Measurements from ENCODE around the gene DLGAP4. TPM values are rescaled to one million over a fixed set of nuclear protein-coding genes. Genes with fewer than 3 reads are reported as not detected.

The DLGAP4 gene
- total and polyA plus RNA-seq, 3 experiments from 2014 or later = 15.5 to 19.3 (median 19.1) TPM

GRCh38 chr20:36314734-36315544 lies 8.8 kb downstream of the DLGAP4 start:
- Mint-ChIP-seq H3K4me3 (no peak overlapping the region), H3K36me3 (peaks cover 0 to 2% (median 0%) of the 10 kb centered on the region in 3 donors), H3K4me1 (no peaks in the 10 kb centered on the region), H3K9me3 (no peaks in the 10 kb centered on the region), H3K27me3 (peaks cover 23 to 31% of the 10 kb centered on the region in 2 donors), H3K27ac (peak overlapping the region in 2 of 8 donors; percentile 35 to 44)
- no peaks in the 10 kb centered on the region for H3K36me3 ChIP-seq (ENCODE audit: insufficient read depth, low read length)
- no peak overlapping the region for H3K4me3 ChIP-seq (ENCODE audit: low read length)
- H3K4me1 ChIP-seq (ENCODE audit: insufficient read depth, low read length) = no peaks in the 10 kb centered on the region
- DNase-seq = peak in 1 of 5 donors; percentile 27
- H3K27me3 ChIP-seq (ENCODE audit: insufficient read depth, low read length, poor library complexity, severe bottlenecking) = peaks cover 5% of the 10 kb centered on the region
- CTCF ChIA-PET = no interaction called here
- no peak overlapping the region for H3K27ac ChIP-seq (ENCODE audit: low read depth, low read length)
- no peaks in the 10 kb centered on the region for H3K9me3 ChIP-seq (ENCODE audit: low read length)
- POLR2A ChIA-PET = no interaction called here

- no peaks in the 10 kb centered on the region for H3K9me3 ChIP-seq (ENCODE audit: low read length)
- peaks cover 0 to 2% (median 0%) of the 10 kb centered on the region in 3 donors for H3K36me3 Mint-ChIP-seq
- ChIA-PET CTCF (no interaction called here), POLR2A (no interaction called here)
- H3K27ac Mint-ChIP-seq = no peak overlapping the region
- H3K4me1 ChIP-seq (ENCODE audit: insufficient read depth, low read length) = no peaks in the 10 kb centered on the region
- H3K27ac ChIP-seq (ENCODE audit: low read depth, low read length) = no peak overlapping the region
- DNase-seq = no peak
- H3K4me3 Mint-ChIP-seq = no peak overlapping the region
- H3K36me3 ChIP-seq (ENCODE audit: insufficient read depth, low read length) = no peaks in the 10 kb centered on the region
- no peaks in the 10 kb centered on the region for H3K4me1 Mint-ChIP-seq
- H3K9me3 Mint-ChIP-seq = no peaks in the 10 kb centered on the region
- H3K4me3 ChIP-seq (ENCODE audit: low read length) = no peak overlapping the region
- peaks cover 21 to 27% of the 10 kb centered on the region in 2 donors for H3K27me3 Mint-ChIP-seq
- peaks cover 5% of the 10 kb centered on the region for H3K27me3 ChIP-seq (ENCODE audit: insufficient read depth, low read length, poor library complexity, severe bottlenecking)
Observed at GRCh38 chr20:36315545-36316351, 9.6 kb downstream of the DLGAP4 start.

GRCh38 chr20:36317675-36318074 lies 11.5 kb downstream of the DLGAP4 start:
- ChIA-PET CTCF (interaction anchor here (0.6 to 0.7 kb wide), 2 partner anchors 10 to 288 kb away, joined by 3 read pairs; partner anchors contain the start of gene RAB5IF), POLR2A (no interaction called here)
- Mint-ChIP-seq H3K27me3 (peaks cover 13 to 16% of the 10 kb centered on the region in 2 donors), H3K4me3 (no peak overlapping the region), H3K4me1 (no peaks in the 10 kb centered on the region), H3K36me3 (peaks cover 0 to 2% (median 0%) of the 10 kb centered on the region in 3 donors), H3K27ac (no peak overlapping the region), H3K9me3 (no peaks in the 10 kb centered on the region)
- H3K36me3 ChIP-seq (ENCODE audit: insufficient read depth, low read length) = no peaks in the 10 kb centered on the region
- H3K27me3 ChIP-seq (ENCODE audit: insufficient read depth, low read length, poor library complexity, severe bottlenecking) = no peaks in the 10 kb centered on the region
- no peaks in the 10 kb centered on the region for H3K9me3 ChIP-seq (ENCODE audit: low read length)
- no peak overlapping the region for H3K4me3 ChIP-seq (ENCODE audit: low read length)
- H3K4me1 ChIP-seq (ENCODE audit: insufficient read depth, low read length) = no peaks in the 10 kb centered on the region
- no peak overlapping the region for H3K27ac ChIP-seq (ENCODE audit: low read depth, low read length)
- no peak for DNase-seq

GRCh38 chr20:36318166-36318565 lies 12.0 kb downstream of the DLGAP4 start:
- ChIA-PET CTCF (interaction anchor here (0.7 kb wide), 1 partner anchor 11 kb away, joined by 3 read pairs; no protein-coding TSS in a partner anchor), POLR2A (no interaction called here)
- Histone ChIP-seq H3K36me3 (ENCODE audit: insufficient read depth, low read length) (no peaks in the 10 kb centered on the region), H3K4me1 (ENCODE audit: insufficient read depth, low read length) (no peaks in the 10 kb centered on the region), H3K9me3 (ENCODE audit: low read length) (no peaks in the 10 kb centered on the region), H3K27ac (ENCODE audit: low read depth, low read length) (no peak overlapping the region), H3K27me3 (ENCODE audit: insufficient read depth, low read length, poor library complexity, severe bottlenecking) (no peaks in the 10 kb centered on the region), H3K4me3 (ENCODE audit: low read length) (no peak overlapping the region)
- Mint-ChIP-seq H3K4me3 (no peak overlapping the region), H3K27ac (no peak overlapping the region), H3K27me3 (peaks cover 12 to 13% of the 10 kb centered on the region in 2 donors), H3K36me3 (peaks cover 0 to 2% (median 0%) of the 10 kb centered on the region in 3 donors), H3K4me1 (no peaks in the 10 kb centered on the region), H3K9me3 (no peaks in the 10 kb centered on the region)
- DNase-seq = peak in 1 of 5 donors; percentile 5

GRCh38 chr20:36319356-36320260 lies 13.5 kb downstream of the DLGAP4 start:
- H3K9me3 Mint-ChIP-seq = peaks cover 3 to 6% (median 4%) of the 10 kb centered on the region in 5 donors
- H3K27me3 Mint-ChIP-seq = peaks cover 12 to 14% of the 10 kb centered on the region in 2 donors
- no peaks in the 10 kb centered on the region for H3K36me3 ChIP-seq (ENCODE audit: insufficient read depth, low read length)
- H3K4me3 ChIP-seq (ENCODE audit: low read length) = no peak overlapping the region
- no peak overlapping the region for H3K27ac ChIP-seq (ENCODE audit: low read depth, low read length)
- DNase-seq = peak in 1 of 5 donors; percentile 30
- H3K9me3 ChIP-seq (ENCODE audit: low read length) = no peaks in the 10 kb centered on the region
- no peak overlapping the region for H3K27ac Mint-ChIP-seq
- no peaks in the 10 kb centered on the region for H3K4me1 Mint-ChIP-seq
- CTCF ChIA-PET = no interaction called here
- H3K27me3 ChIP-seq (ENCODE audit: insufficient read depth, low read length, poor library complexity, severe bottlenecking) = no peaks in the 10 kb centered on the region
- H3K4me1 ChIP-seq (ENCODE audit: insufficient read depth, low read length) = no peaks in the 10 kb centered on the region
- POLR2A ChIA-PET = no interaction called here
- peaks cover 0 to 2% (median 0%) of the 10 kb centered on the region in 3 donors for H3K36me3 Mint-ChIP-seq
- H3K4me3 Mint-ChIP-seq = no peak overlapping the region

GRCh38 chr20:36320261-36320897 lies 14.2 kb downstream of the DLGAP4 start:
- no peaks in the 10 kb centered on the region for H3K36me3 ChIP-seq (ENCODE audit: insufficient read depth, low read length)
- no peaks in the 10 kb centered on the region for H3K4me1 ChIP-seq (ENCODE audit: insufficient read depth, low read length)
- no peak overlapping the region for H3K4me3 ChIP-seq (ENCODE audit: low read length)
- no peaks in the 10 kb centered on the region for H3K9me3 ChIP-seq (ENCODE audit: low read length)
- Mint-ChIP-seq H3K27ac (no peak overlapping the region), H3K4me3 (no peak overlapping the region), H3K27me3 (peaks cover 12 to 13% of the 10 kb centered on the region in 2 donors), H3K4me1 (no peaks in the 10 kb centered on the region), H3K36me3 (no peaks in the 10 kb centered on the region), H3K9me3 (peaks cover 5 to 14% (median 10%) of the 10 kb centered on the region in 5 donors)
- POLR2A ChIA-PET = no interaction called here
- H3K27ac ChIP-seq (ENCODE audit: low read depth, low read length) = no peak overlapping the region
- CTCF ChIA-PET = no interaction called here
- no peaks in the 10 kb centered on the region for H3K27me3 ChIP-seq (ENCODE audit: insufficient read depth, low read length, poor library complexity, severe bottlenecking)
- peak in 1 of 5 donors; percentile 18 for DNase-seq

GRCh38 chr20:36320898-36321695 lies 15.0 kb downstream of the DLGAP4 start:
- peak overlapping the region in 1 of 8 donors; percentile 29 for H3K27ac Mint-ChIP-seq
- Histone ChIP-seq H3K9me3 (ENCODE audit: low read length) (no peaks in the 10 kb centered on the region), H3K27me3 (ENCODE audit: insufficient read depth, low read length, poor library complexity, severe bottlenecking) (no peaks in the 10 kb centered on the region), H3K36me3 (ENCODE audit: insufficient read depth, low read length) (no peaks in the 10 kb centered on the region), H3K27ac (ENCODE audit: low read depth, low read length) (no peak overlapping the region), H3K4me3 (ENCODE audit: low read length) (no peak overlapping the region), H3K4me1 (ENCODE audit: insufficient read depth, low read length) (no peaks in the 10 kb centered on the region)
- no peak overlapping the region for H3K4me3 Mint-ChIP-seq
- DNase-seq = peak in 1 of 5 donors; percentile 32
- H3K27me3 Mint-ChIP-seq = peaks cover 12 to 16% of the 10 kb centered on the region in 2 donors
- POLR2A ChIA-PET = no interaction called here
- H3K36me3 Mint-ChIP-seq = no peaks in the 10 kb centered on the region
- CTCF ChIA-PET = no interaction called here
- H3K4me1 Mint-ChIP-seq = no peaks in the 10 kb centered on the region
- H3K9me3 Mint-ChIP-seq = peaks cover 7 to 17% (median 14%) of the 10 kb centered on the region in 5 donors
